Common myeloid progenitor, CD34-positive (primary cell): ENCODE results near the gene FIBP.

Experiments
- CTCF ChIA-PET: fragments of 350-600 bp; sonication (Branson Sonifier 250); formaldehyde crosslinking; loops from one replicate; lab custom pipeline; 2021; ENCODE audit warnings: antibody characterized with exemption; lab: Charles Lee
- POLR2A ChIA-PET: fragments of 350-600 bp; sonication (Branson Sonifier 250); formaldehyde crosslinking; loops from one replicate; lab custom pipeline; 2021; ENCODE audit warnings: antibody characterized with exemption; lab: Charles Lee
- DNase-seq, 3 donors: peaks; one replicate each; pipeline versions ENCODE4 v3.0.0 to v3.0.0-alpha.2; 2013
- H3K27ac ChIP-seq, 2 experiments: 1 replicate in 1 of 2; 2 replicates in 1 of 2; pipeline ENCODE4 v1.7.0; 2013; ENCODE audit warnings: inconsistent platforms in 2 of 2, low read length in 2 of 2, mild to moderate bottlenecking in 2 of 2, low read depth in 1 of 2, moderate library complexity in 1 of 2; ENCODE audit not compliant: severe bottlenecking in 2 of 2, insufficient read depth in 1 of 2, poor library complexity in 1 of 2
- H3K27me3 ChIP-seq, 5 experiments: replicated peaks in 2 of 5; 1 replicate in 3 of 5; 2 replicates in 2 of 5; pipeline versions ENCODE4 v1.6.1 to v1.7.0; 2013; ENCODE audit warnings: low read length in 4 of 5, mild to moderate bottlenecking in 2 of 5, moderate library complexity in 2 of 5, inconsistent platforms in 1 of 5; ENCODE audit not compliant: insufficient read depth in 5 of 5, control insufficient read depth in 4 of 5
- H3K36me3 ChIP-seq, 4 experiments: 1 replicate in 2 of 4; 2 replicates in 2 of 4; pipeline versions ENCODE4 v1.6.1 to v1.7.0; 2013; ENCODE audit warnings: low read length in 3 of 4, control low read depth in 1 of 4, mild to moderate bottlenecking in 1 of 4; ENCODE audit not compliant: control insufficient read depth in 4 of 4, insufficient read depth in 4 of 4
- H3K4me1 ChIP-seq, 4 experiments: 1 replicate in 3 of 4; 2 replicates in 1 of 4; pipeline versions ENCODE4 v1.6.1 to v1.7.1; 2013; ENCODE audit warnings: low read length in 3 of 4, mild to moderate bottlenecking in 3 of 4, control low read depth in 1 of 4, inconsistent platforms in 1 of 4, moderate library complexity in 1 of 4; ENCODE audit not compliant: control insufficient read depth in 4 of 4, insufficient read depth in 4 of 4; ENCODE audit errors: control extremely low read depth in 1 of 4
- H3K4me3 ChIP-seq, 7 experiments: 1 replicate in 4 of 7; 2 replicates in 3 of 7; pipeline versions ENCODE4 v1.5.1 to v1.7.0; 2013; ENCODE audit warnings: mild to moderate bottlenecking in 7 of 7, low read length in 6 of 7, moderate library complexity in 6 of 7, inconsistent platforms in 2 of 7, low read depth in 2 of 7, control low read depth in 1 of 7; ENCODE audit not compliant: insufficient read depth in 4 of 7, control insufficient read depth in 1 of 7; ENCODE audit errors: extremely low read depth in 1 of 7
- H3K9me3 ChIP-seq, 5 experiments: 1 replicate in 4 of 5; 2 replicates in 1 of 5; pipeline versions ENCODE4 v1.6.1 to v1.7.1; 2013; ENCODE audit warnings: low read length in 4 of 5, mild to moderate bottlenecking in 2 of 5, inconsistent platforms in 1 of 5, low read depth in 1 of 5, moderate library complexity in 1 of 5; ENCODE audit not compliant: control insufficient read depth in 4 of 5, insufficient read depth in 2 of 5; ENCODE audit errors: control extremely low read depth in 1 of 5
- WGBS: methylation state at CpG from one replicate; pipeline ENCODE4 v1.1.5; 2013; ENCODE audit not compliant: insufficient coverage; 5-methylcytosine and 5-hydroxymethylcytosine counted together

The FIBP gene

GRCh38 chr11:65883058-65883761, 5.1 kb downstream of the FIBP start:
- whole genome bisulfite sequencing: 98% methylated on average over 8 of the region's 13 CpGs
- Histone ChIP-seq H3K36me3 (peaks cover 7 to 58% (median 44%) of the 10 kb centered on the region in 4 experiments), H3K27ac (no peak overlapping the region), H3K9me3 (no peaks in the 10 kb centered on the region), H3K4me3 (no peak overlapping the region), H3K27me3 (no peaks in the 10 kb centered on the region), H3K4me1 (peaks cover 0 to 51% (median 39%) of the 10 kb centered on the region in 4 experiments)
- ChIA-PET POLR2A (no interaction called here), CTCF (interaction anchor here (0.8 to 11.9 kb wide), 14 partner anchors 11 to 177 kb away, joined by 3 to 168 read pairs (median 16); partner anchors contain the start of genes CFL1, EFEMP2, FOSL1 and MUS81)
- no peak for DNase-seq

GRCh38 chr11:65882120-65883057, 5.9 kb downstream of the FIBP start:
- H3K27me3 ChIP-seq: no peaks in the 10 kb centered on the region
- ChIA-PET POLR2A (interaction anchor here (0.6 kb wide), 1 partner anchor 56 kb away, joined by 8 read pairs; no protein-coding TSS in a partner anchor), CTCF (interaction anchor here (0.7 to 11.9 kb wide), 11 partner anchors 6 to 257 kb away, joined by 3 to 168 read pairs (median 7); partner anchors contain the start of genes CCDC85B, CFL1, EFEMP2 and FIBP)
- H3K4me3 ChIP-seq: no peak overlapping the region
- H3K4me1 ChIP-seq: peaks cover 0 to 47% (median 32%) of the 10 kb centered on the region in 4 experiments
- no peaks in the 10 kb centered on the region for H3K9me3 ChIP-seq
- no peak for DNase-seq
- H3K36me3 ChIP-seq: peaks cover 7 to 56% (median 44%) of the 10 kb centered on the region in 4 experiments
- no peak overlapping the region for H3K27ac ChIP-seq
- WGBS: 94% methylated on average over 26 of the region's 30 CpGs

GRCh38 chr11:65880844-65881421, 7.3 kb downstream of the FIBP start:
- 43% methylated on average over 6 of the region's 7 CpGs for WGBS
- Histone ChIP-seq H3K36me3 (peaks cover 7 to 45% (median 33%) of the 10 kb centered on the region in 4 experiments), H3K4me1 (peaks cover 0 to 45% (median 29%) of the 10 kb centered on the region in 4 experiments), H3K27me3 (no peaks in the 10 kb centered on the region), H3K27ac (peak overlapping the region in 1 of 2 experiments; percentile 4), H3K9me3 (no peaks in the 10 kb centered on the region), H3K4me3 (peak overlapping the region in 4 of 7 experiments; percentile 1 to 72 (median 29))
- DNase-seq: no peak
- ChIA-PET CTCF (interaction anchor here (1.0 to 11.9 kb wide), 10 partner anchors 8 to 241 kb away, joined by 3 to 168 read pairs (median 4); partner anchors contain the start of genes CCDC85B, EFEMP2, FIBP and MUS81), POLR2A (interaction anchor here (0.6 to 2.2 kb wide), 2 partner anchors 9 to 328 kb away, joined by 3 to 6 read pairs; partner anchors contain the start of gene CCDC85B)

- H3K36me3 ChIP-seq: peaks cover 2 to 37% (median 24%) of the 10 kb centered on the region in 4 experiments
- ChIA-PET CTCF (interaction anchor here (0.9 to 11.9 kb wide), 4 partner anchors 9 to 32 kb away, joined by 3 to 168 read pairs (median 15); partner anchors contain the start of genes CCDC85B, EFEMP2 and FIBP), POLR2A (interaction anchor here (0.9 to 2.2 kb wide), 4 partner anchors 10 to 22 kb away, joined by 3 to 6 read pairs (median 4); partner anchors contain the start of genes CCDC85B and CFL1)
- H3K4me1 ChIP-seq: peaks cover 0 to 42% (median 29%) of the 10 kb centered on the region in 4 experiments
- H3K4me3 ChIP-seq: peak overlapping the region in 6 of 7 experiments; percentile 31 to 72 (median 56)
- 61% methylated on average over 7 of the region's 7 CpGs for WGBS
- H3K27me3 ChIP-seq: no peaks in the 10 kb centered on the region
- DNase-seq: no peak
- no peaks in the 10 kb centered on the region for H3K9me3 ChIP-seq
- H3K27ac ChIP-seq: peak overlapping the region in 1 of 2 experiments; percentile 54
These were observed 8.2 kb downstream of the FIBP start for GRCh38 chr11:65880027-65880426.

GRCh38 chr11:65879617-65880016, 8.7 kb downstream of the FIBP start, which contains the start of gene CTSW:
Gene CTSW, plus strand, starts transcription at chr11:65879837. Its CDS starts 18 bp downstream, at chr11:65879855.
- H3K4me1 ChIP-seq: peaks cover 0 to 39% (median 26%) of the 10 kb centered on the region in 4 experiments
- H3K27ac ChIP-seq: peak within 1 kb of the TSS; percentile 4 to 54
- CTCF ChIA-PET: interaction anchor here (0.9 to 5.6 kb wide), 5 partner anchors 9 to 32 kb away, joined by 3 to 27 read pairs (median 3); partner anchors contain the start of genes CCDC85B and FIBP
- peaks cover 2 to 33% (median 21%) of the 10 kb centered on the region in 4 experiments for H3K36me3 ChIP-seq
- POLR2A ChIA-PET: interaction anchor here (0.6 to 2.2 kb wide), 5 partner anchors 11 to 380 kb away, joined by 3 to 6 read pairs (median 3); partner anchors contain the start of genes CCDC85B and CFL1
- no peaks in the 10 kb centered on the region for H3K27me3 ChIP-seq
- no peaks in the 10 kb centered on the region for H3K9me3 ChIP-seq
- WGBS: 0% methylated on average over 7 of the region's 7 CpGs
- peak in 2 of 3 donors; percentile 78 to 85 for DNase-seq
- peak within 1 kb of the TSS in 6 of 7 experiments; percentile 31 to 72 (median 56) for H3K4me3 ChIP-seq
